ENCODE results near the gene FLT3LG. TPM values are rescaled to one million over a fixed set of nuclear protein-coding genes. Genes with fewer than 3 reads are reported as not detected.
"Not testable (repeated sequence)": the region's sequence is repeated elsewhere in the genome, so short reads cannot be mapped to it uniquely, and the experiment has no call there.

The FLT3LG gene
- total RNA-seq, 1 donor from 2014 or later = 17.7 TPM

- no peak for TF ChIP-seq CTCF (IDR thresholded peaks at IDR 0.05)
- H3K9me3 Mint-ChIP-seq = no peaks in the 10 kb centered on the region
- ChIA-PET POLR2A (interaction anchor here (0.5 to 11.0 kb wide), 31 partner anchors 9 to 756 kb away, joined by 3 to 193 read pairs (median 5); partner anchors contain the start of genes AKT1S1, ALDH16A1, CD37 and NOSIP), CTCF (interaction anchor here (0.6 to 2.5 kb wide), 18 partner anchors 9 to 271 kb away, joined by 3 to 22 read pairs (median 4); partner anchors contain the start of genes ALDH16A1, PIH1D1 and SLC17A7)
- H3K27me3 Mint-ChIP-seq = no peaks in the 10 kb centered on the region
- H3K4me3 Mint-ChIP-seq = peak overlapping the region; percentile 41
- peaks cover 57% of the 10 kb centered on the region for H3K4me1 Mint-ChIP-seq
- DNase-seq (peak; percentile 75), ATAC-seq (ENCODE audit: low read depth) (peak; percentile 63)
- H3K27ac Mint-ChIP-seq = peak overlapping the region; percentile 91
- intact Hi-C loops (cut with micrococcal nuclease) = loop anchor here (1.0 to 2.0 kb wide), 9 partner anchors 17 to 244 kb away; partner anchors contain the start of genes ALDH16A1, CD37, RPL13A and RPS11
- peaks cover 16% of the 10 kb centered on the region for H3K36me3 Mint-ChIP-seq (ENCODE audit: low read depth)
Measured at GRCh38 chr19:49469828-49470614, 4.0 kb upstream of the FLT3LG start.

GRCh38 chr19:49470615-49470978 lies 3.4 kb upstream of the FLT3LG start:
- DNase-seq = no peak
- no peaks in the 10 kb centered on the region for H3K27me3 Mint-ChIP-seq
- H3K9me3 Mint-ChIP-seq = no peaks in the 10 kb centered on the region
- CTCF ChIA-PET = interaction anchor here (0.7 to 2.5 kb wide), 14 partner anchors 14 to 263 kb away, joined by 3 to 22 read pairs (median 4); partner anchors contain the start of genes ALDH16A1, PIH1D1 and SLC17A7
- peak overlapping the region; percentile 41 for H3K4me3 Mint-ChIP-seq
- peaks cover 63% of the 10 kb centered on the region for H3K4me1 Mint-ChIP-seq
- peak; percentile 0 for ATAC-seq (ENCODE audit: low read depth)
- no peak for TF ChIP-seq CTCF (IDR thresholded peaks at IDR 0.05)
- intact Hi-C loops (cut with micrococcal nuclease) = loop anchor here (1.0 to 2.0 kb wide), 5 partner anchors 27 to 244 kb away; partner anchors contain the start of gene CD37
- POLR2A ChIA-PET = interaction anchor here (0.5 to 11.0 kb wide), 25 partner anchors 9 to 757 kb away, joined by 3 to 193 read pairs (median 4); partner anchors contain the start of genes AKT1S1, ALDH16A1, CD37 and NUP62
- H3K27ac Mint-ChIP-seq = peak overlapping the region; percentile 91
- peaks cover 16% of the 10 kb centered on the region for H3K36me3 Mint-ChIP-seq (ENCODE audit: low read depth)

GRCh38 chr19:49472936-49473335 lies 1.1 kb upstream of the FLT3LG start:
- peaks cover 11% of the 10 kb centered on the region for H3K36me3 Mint-ChIP-seq (ENCODE audit: low read depth)
- H3K27me3 Mint-ChIP-seq = no peaks in the 10 kb centered on the region
- intact Hi-C loops (cut with micrococcal nuclease) = no loop called here
- H3K4me1 Mint-ChIP-seq = peaks cover 72% of the 10 kb centered on the region
- H3K4me3 Mint-ChIP-seq = no peak overlapping the region
- CTCF ChIA-PET = interaction anchor here (0.6 to 1.9 kb wide), 9 partner anchors 20 to 246 kb away, joined by 3 to 20 read pairs (median 4); partner anchors contain the start of gene ALDH16A1
- no peaks in the 10 kb centered on the region for H3K9me3 Mint-ChIP-seq
- TF ChIP-seq CTCF (IDR thresholded peaks at IDR 0.05) = no peak
- peak overlapping the region; percentile 91 for H3K27ac Mint-ChIP-seq
- POLR2A ChIA-PET = interaction anchor here (0.5 to 11.0 kb wide), 11 partner anchors 11 to 386 kb away, joined by 3 to 193 read pairs (median 6); partner anchors contain the start of genes ALDH16A1, PIH1D1 and RPL13A
- DNase-seq (no peak), ATAC-seq (ENCODE audit: low read depth) (no peak)

DNA sequence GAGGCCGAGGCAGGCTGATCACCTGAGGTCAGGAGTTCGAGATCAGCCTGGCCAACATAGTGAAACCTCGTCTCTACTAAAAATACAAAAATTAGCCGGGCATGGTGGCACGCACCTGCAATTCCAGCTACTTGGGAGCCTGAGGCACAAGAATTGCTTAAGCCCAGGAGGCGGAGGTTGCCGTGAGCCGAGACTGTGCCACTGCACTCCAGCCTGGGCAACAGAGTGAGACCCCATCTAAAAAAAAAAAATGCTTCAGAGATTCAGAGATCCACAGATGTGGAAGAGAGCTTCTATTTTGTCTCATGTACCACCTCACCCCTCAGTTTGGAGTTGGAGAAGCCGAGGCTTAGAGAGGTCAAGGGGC lies 531 bp upstream of the FLT3LG start:
- POLR2A ChIA-PET = interaction anchor here (0.5 to 11.0 kb wide), 11 partner anchors 14 to 386 kb away, joined by 3 to 193 read pairs (median 5); partner anchors contain the start of genes ALDH16A1, PIH1D1, RPL13A and RPS11
- Mint-ChIP-seq H3K4me1 (peaks cover 69% of the 10 kb centered on the region), H3K4me3 (peak overlapping the region; percentile 92), H3K27ac (peak overlapping the region; percentile 91)
- DNase-seq; H3K36me3 Mint-ChIP-seq (ENCODE audit: low read depth); ATAC-seq (ENCODE audit: low read depth); H3K27me3 Mint-ChIP-seq; H3K9me3 Mint-ChIP-seq; intact Hi-C loops (cut with micrococcal nuclease): not testable (repeated sequence)
- CTCF ChIA-PET = interaction anchor here (0.7 to 1.9 kb wide), 16 partner anchors 15 to 248 kb away, joined by 3 to 20 read pairs (median 4); partner anchors contain the start of gene ALDH16A1

GRCh38 chr19:49474542-49474924 lies 518 bp downstream of the FLT3LG start:
- H3K4me3 Mint-ChIP-seq = peak overlapping the region; percentile 92

More at GRCh38 chr19:49474542-49474924, 518 bp downstream of the FLT3LG start:
- peak overlapping the region; percentile 91 for H3K27ac Mint-ChIP-seq
- POLR2A ChIA-PET = interaction anchor here (1.0 to 11.0 kb wide), 5 partner anchors 11 to 83 kb away, joined by 3 to 193 read pairs (median 5); partner anchors contain the start of genes ALDH16A1, PIH1D1 and RPL13A
- H3K27me3 Mint-ChIP-seq = no peaks in the 10 kb centered on the region
- H3K9me3 Mint-ChIP-seq = no peaks in the 10 kb centered on the region
- peaks cover 63% of the 10 kb centered on the region for H3K4me1 Mint-ChIP-seq
- intact Hi-C loops (cut with micrococcal nuclease) = loop anchor here (1.0 kb wide), 5 partner anchors 13 to 204 kb away; partner anchors contain the start of genes RPL13A and RPS11
- TF ChIP-seq CTCF (IDR thresholded peaks at IDR 0.05) = no peak
- DNase-seq (no peak), ATAC-seq (ENCODE audit: low read depth) (no peak)
- peaks cover 4% of the 10 kb centered on the region for H3K36me3 Mint-ChIP-seq (ENCODE audit: low read depth)
- CTCF ChIA-PET = interaction anchor here (1.2 to 1.4 kb wide), 3 partner anchors 14 to 249 kb away, joined by 3 to 9 read pairs (median 5); no protein-coding TSS in a partner anchor

Data from activated B cell treated with CpG ODN at 0.5 μM for 24 hours (primary cell).